Thyroid gland (tissue), 4 donors: Measurements from ENCODE around the gene SUCLG2. TPM values are rescaled to one million over a fixed set of nuclear protein-coding genes. Genes with fewer than 3 reads are reported as not detected.

Experiments
- DNase-seq, 2 donors: peaks; one replicate each; pipeline ENCODE4 v3.0.0-alpha.2; 2019
- H3K27ac ChIP-seq, 3 donors: fragments of 200-600 bp; sonication (generic); 1 replicate in 2 of 3; 2 replicates in 1 of 3; pipeline ENCODE4 v1.5.1; 2016 to 2019; ENCODE audit warnings: mild to moderate bottlenecking in 1 of 3, moderate library complexity in 1 of 3
- H3K27me3 ChIP-seq: fragments of 200-600 bp; sonication (generic); one replicate; pipeline ENCODE4 v1.5.1; 2019
- H3K36me3 ChIP-seq, 2 donors: fragments of 200-600 bp; sonication (generic); one replicate each; pipeline ENCODE4 v1.5.1; 2016 to 2019
- H3K4me1 ChIP-seq, 2 donors: fragments of 200-600 bp; sonication (generic); one replicate each; pipeline ENCODE4 v1.5.1; 2017 to 2019
- H3K4me3 ChIP-seq, 3 donors: fragments of 200-600 bp; sonication (generic); replicated peaks in 1 of 3; 1 replicate in 2 of 3; 2 replicates in 1 of 3; pipeline ENCODE4 v1.5.1; 2016; ENCODE audit warnings: mild to moderate bottlenecking in 1 of 3
- H3K9me3 ChIP-seq: fragments of 200-600 bp; sonication (generic); one replicate; pipeline ENCODE4 v1.5.1; 2017
- CTCF ChIP-seq, 6 experiments: fragments of 200-600 bp in 3 of 6; fragments of 450-650 bp in 3 of 6; sonication (generic) in 3 of 6; IDR thresholded peaks; one replicate each; pipeline ENCODE4 v1.5.1; 2016 to 2019; ENCODE audit warnings: antibody characterized with exemption in 6 of 6, mild to moderate bottlenecking in 2 of 6, inconsistent platforms in 1 of 6, moderate library complexity in 1 of 6
- POLR2A ChIP-seq, 2 donors: fragments of 450-650 bp; IDR thresholded peaks; one replicate each; pipeline ENCODE4 v1.6.1; 2017; ENCODE audit warnings: antibody characterized with exemption in 2 of 2, mild to moderate bottlenecking in 2 of 2, moderate library complexity in 1 of 2
- WGBS, 2 donors: methylation state at CpG; one replicate each; pipeline ENCODE4 v1.1.5; 2017; 5-methylcytosine and 5-hydroxymethylcytosine counted together
- intact Hi-C: fragments of 100-400 bp; cut with DNase I; formaldehyde crosslinking; loops from one replicate; pipeline ENCODE4 v1.15.1; 2023
- total RNA-seq, 4 donors: library from RNA; depleted of rRNA; stranded (reverse); fragments of >200 nt; gene quantifications; one replicate each; pipeline ENCODE4 v1.2.3, GENCODE V29; 2016

SUCLG2 gene
- total RNA-seq, 4 donors from 2014 or later = 64.4 to 70.9 (median 70.7) TPM

- no peak for TF ChIP-seq CTCF (IDR thresholded peaks at IDR 0.05)
- no peak for TF ChIP-seq POLR2A (IDR thresholded peaks at IDR 0.05)
- intact Hi-C loops = no loop called here
- no peaks in the 10 kb centered on the region for H3K36me3 ChIP-seq
- H3K4me1 ChIP-seq = no peaks in the 10 kb centered on the region
- H3K27me3 ChIP-seq = no peaks in the 10 kb centered on the region
- no peak for DNase-seq
- no peaks in the 10 kb centered on the region for H3K9me3 ChIP-seq
- H3K27ac ChIP-seq = no peak overlapping the region
- no peak overlapping the region for H3K4me3 ChIP-seq
These were observed 308.3 kb downstream of the SUCLG2 start for GRCh38 chr3:67346081-67346480.

- H3K27me3 ChIP-seq = no peaks in the 10 kb centered on the region
- H3K36me3 ChIP-seq = no peaks in the 10 kb centered on the region
- TF ChIP-seq CTCF (IDR thresholded peaks at IDR 0.05) (no peak), POLR2A (IDR thresholded peaks at IDR 0.05) (no peak)
- intact Hi-C loops = no loop called here
- DNase-seq = no peak
- WGBS, 2 donors = 23 to 82% methylated on average over 1 of the region's 2 CpGs
- H3K9me3 ChIP-seq = no peaks in the 10 kb centered on the region
- no peak overlapping the region for H3K27ac ChIP-seq
- H3K4me3 ChIP-seq = no peak overlapping the region
- no peaks in the 10 kb centered on the region for H3K4me1 ChIP-seq
These were observed 318.6 kb downstream of the SUCLG2 start for GRCh38 chr3:67335813-67336212.

- Histone ChIP-seq H3K27me3 (no peaks in the 10 kb centered on the region), H3K4me3 (no peak overlapping the region), H3K27ac (no peak overlapping the region), H3K4me1 (no peaks in the 10 kb centered on the region), H3K9me3 (no peaks in the 10 kb centered on the region), H3K36me3 (no peaks in the 10 kb centered on the region)
- TF ChIP-seq CTCF (IDR thresholded peaks at IDR 0.05) (no peak), POLR2A (IDR thresholded peaks at IDR 0.05) (no peak)
- DNase-seq = no peak
- intact Hi-C loops = no loop called here
These were observed 319.8 kb downstream of the SUCLG2 start for GRCh38 chr3:67334588-67334987.

GRCh38 chr3:67329358-67329757 lies 325.1 kb downstream of the SUCLG2 start:
- TF ChIP-seq CTCF (IDR thresholded peaks at IDR 0.05) = no peak
- no peak for TF ChIP-seq POLR2A (IDR thresholded peaks at IDR 0.05)
- H3K4me3 ChIP-seq = no peak overlapping the region
- no peaks in the 10 kb centered on the region for H3K9me3 ChIP-seq
- no peaks in the 10 kb centered on the region for H3K36me3 ChIP-seq
- DNase-seq = no peak
- no peak overlapping the region for H3K27ac ChIP-seq
- intact Hi-C loops = no loop called here
- H3K27me3 ChIP-seq = no peaks in the 10 kb centered on the region
- WGBS, 2 donors = 78 to 82% methylated on average over 2 of the region's 2 CpGs
- no peaks in the 10 kb centered on the region for H3K4me1 ChIP-seq

GRCh38 chr3:67327582-67327981 lies 326.8 kb downstream of the SUCLG2 start:
- H3K4me1 ChIP-seq = no peaks in the 10 kb centered on the region
- no peak overlapping the region for H3K27ac ChIP-seq
- H3K36me3 ChIP-seq = no peaks in the 10 kb centered on the region
- no peak overlapping the region for H3K4me3 ChIP-seq
- TF ChIP-seq CTCF (IDR thresholded peaks at IDR 0.05) = no peak
- TF ChIP-seq POLR2A (IDR thresholded peaks at IDR 0.05) = no peak
- intact Hi-C loops = no loop called here
- no peak for DNase-seq
- H3K27me3 ChIP-seq = no peaks in the 10 kb centered on the region
- WGBS, 2 donors = 76 to 82% methylated on average over 2 of the region's 2 CpGs
- H3K9me3 ChIP-seq = no peaks in the 10 kb centered on the region
